AG04450 (cell line): ENCODE results near the gene ENGASE. TPM values are rescaled to one million over a fixed set of nuclear protein-coding genes. Genes with fewer than 3 reads are reported as not detected.

Experiments used
- CTCF ChIA-PET: fragments of 300-600, 350-600 bp; formaldehyde crosslinking; extraction: SDS; loops from one replicate; lab custom pipeline; 2022; ENCODE audit warnings: antibody characterized with exemption, inconsistent platforms; lab: Charles Lee
- POLR2A ChIA-PET: fragments of 350-600 bp; formaldehyde crosslinking; extraction: SDS; loops from one replicate; lab custom pipeline; 2021; ENCODE audit warnings: antibody characterized with exemption, inconsistent platforms; lab: Yijun Ruan, JAX
- DNase-seq: peaks from one replicate; pipeline ENCODE4 v3.0.0-alpha.2; 2011; ENCODE audit warnings: low read depth, low spot score
- H3K27ac ChIP-seq: one replicate; pipeline ENCODE4 v1.5.1; 2012; ENCODE audit warnings: low read depth, low read length, control low read depth
- H3K27me3 ChIP-seq: one replicate; pipeline ENCODE4 v1.6.0; 2012; ENCODE audit warnings: low read length; ENCODE audit not compliant: control insufficient read depth, insufficient read depth
- H3K4me3 ChIP-seq: 2 replicates; pipeline ENCODE4 v1.5.1; 2011; ENCODE audit warnings: mild to moderate bottlenecking, low read depth, low read length, control low read depth
- H3K9me3 ChIP-seq: 2 replicates; pipeline ENCODE4 v1.5.1; 2012; ENCODE audit warnings: low read length; ENCODE audit not compliant: control insufficient read depth, insufficient read depth
- polyA plus RNA-seq: library from polyadenylated mRNA; depleted of rRNA; stranded (reverse); fragments of >200 nt; gene quantifications from 2 replicates; pipeline ENCODE4 v1.2.3, GENCODE V29; 2011
- TF ChIP-seq, protein P1 (sequence below): IDR thresholded peaks from 2 replicates; pipeline ENCODE4 v1.5.1; 2011; ENCODE audit warnings: low read depth, low read length, control low read depth, inconsistent platforms

The ENGASE gene
- polyA plus RNA-seq, 1 experiment, result 5.9 TPM

- no peak overlapping the region for H3K4me3 ChIP-seq
- DNase-seq, result no peak
- CTCF ChIA-PET, result no interaction called here
- peaks cover 8% of the 10 kb centered on the region for H3K27me3 ChIP-seq
- TF ChIP-seq, protein P1, sequence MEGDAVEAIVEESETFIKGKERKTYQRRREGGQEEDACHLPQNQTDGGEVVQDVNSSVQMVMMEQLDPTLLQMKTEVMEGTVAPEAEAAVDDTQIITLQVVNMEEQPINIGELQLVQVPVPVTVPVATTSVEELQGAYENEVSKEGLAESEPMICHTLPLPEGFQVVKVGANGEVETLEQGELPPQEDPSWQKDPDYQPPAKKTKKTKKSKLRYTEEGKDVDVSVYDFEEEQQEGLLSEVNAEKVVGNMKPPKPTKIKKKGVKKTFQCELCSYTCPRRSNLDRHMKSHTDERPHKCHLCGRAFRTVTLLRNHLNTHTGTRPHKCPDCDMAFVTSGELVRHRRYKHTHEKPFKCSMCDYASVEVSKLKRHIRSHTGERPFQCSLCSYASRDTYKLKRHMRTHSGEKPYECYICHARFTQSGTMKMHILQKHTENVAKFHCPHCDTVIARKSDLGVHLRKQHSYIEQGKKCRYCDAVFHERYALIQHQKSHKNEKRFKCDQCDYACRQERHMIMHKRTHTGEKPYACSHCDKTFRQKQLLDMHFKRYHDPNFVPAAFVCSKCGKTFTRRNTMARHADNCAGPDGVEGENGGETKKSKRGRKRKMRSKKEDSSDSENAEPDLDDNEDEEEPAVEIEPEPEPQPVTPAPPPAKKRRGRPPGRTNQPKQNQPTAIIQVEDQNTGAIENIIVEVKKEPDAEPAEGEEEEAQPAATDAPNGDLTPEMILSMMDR, result no peak
- no peak overlapping the region for H3K27ac ChIP-seq
- POLR2A ChIA-PET, result no interaction called here
- no peaks in the 10 kb centered on the region; the same call in 1 of the 2 replicates for H3K9me3 ChIP-seq
Observed at GRCh38 chr17:79131701-79132100, 57.1 kb downstream of the ENGASE start.

- TF ChIP-seq, protein P1, result no peak
- ChIA-PET CTCF (interaction anchor here (0.6 to 0.7 kb wide), 2 partner anchors 13 to 260 kb away, joined by 3 to 5 read pairs; no protein-coding TSS in a partner anchor), POLR2A (no interaction called here)
- DNase-seq, result no peak
- Histone ChIP-seq H3K4me3 (no peak overlapping the region), H3K9me3 (no peaks in the 10 kb centered on the region; the same call in 1 of the 2 replicates), H3K27me3 (peaks cover 3% of the 10 kb centered on the region), H3K27ac (no peak overlapping the region)
Observed at GRCh38 chr17:79132271-79133064, 57.8 kb downstream of the ENGASE start.

DNA sequence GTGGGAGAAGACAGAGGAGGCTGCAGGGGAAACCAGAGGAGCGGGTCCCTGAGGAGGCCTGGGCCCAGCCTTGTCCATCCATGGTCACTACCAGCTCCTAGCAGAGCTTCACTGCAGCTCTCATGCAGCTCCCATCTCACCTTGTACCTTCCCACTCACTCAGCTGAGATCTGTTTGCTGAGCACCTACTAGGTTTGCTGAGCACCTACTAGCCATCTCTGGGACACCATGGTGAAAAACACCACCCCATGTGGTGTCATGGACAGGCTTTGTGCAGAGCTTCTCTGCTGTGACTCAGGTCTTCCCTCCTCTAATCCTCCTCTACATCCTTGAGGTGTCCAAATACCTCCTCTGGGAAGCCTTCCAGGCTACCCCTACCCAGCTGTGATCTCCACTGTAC lies 58.6 kb downstream of the ENGASE start:
- Histone ChIP-seq H3K27ac (no peak overlapping the region), H3K4me3 (no peak overlapping the region), H3K9me3 (peaks cover 4% of the 10 kb centered on the region; the same call in 1 of the 2 replicates), H3K27me3 (peaks cover 7% of the 10 kb centered on the region)
- DNase-seq, result no peak
- POLR2A ChIA-PET, result no interaction called here
- CTCF ChIA-PET, result interaction anchor here (0.6 to 0.7 kb wide), 2 partner anchors 14 to 259 kb away, joined by 3 to 5 read pairs; no protein-coding TSS in a partner anchor
- TF ChIP-seq, protein P1, result no peak

DNA sequence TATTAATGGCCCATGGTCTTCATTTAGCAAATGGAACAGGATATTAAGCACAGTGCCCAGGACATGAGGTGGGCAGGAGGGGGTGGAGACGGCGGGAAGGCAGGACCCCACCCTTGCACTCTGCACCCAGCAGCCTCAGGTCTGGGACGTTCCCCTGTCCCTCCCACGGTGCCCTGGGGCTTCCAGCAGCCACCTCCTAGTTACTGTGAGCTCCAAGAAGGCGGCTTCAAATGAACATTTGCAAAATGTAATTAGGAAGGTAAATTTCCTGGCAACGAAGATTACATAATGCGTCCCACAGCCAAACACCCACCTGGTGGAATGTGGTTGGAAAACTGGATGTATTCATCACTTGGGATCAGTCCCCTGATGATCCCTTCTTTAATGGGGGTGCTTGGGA lies 59.4 kb downstream of the ENGASE start:
- Histone ChIP-seq H3K4me3 (no peak overlapping the region), H3K27ac (no peak overlapping the region), H3K9me3 (peaks cover 4% of the 10 kb centered on the region; the same call in 1 of the 2 replicates), H3K27me3 (peaks cover 9% of the 10 kb centered on the region)
- CTCF ChIA-PET, result no interaction called here
- TF ChIP-seq, protein P1, result no peak
- no peak for DNase-seq
- POLR2A ChIA-PET, result no interaction called here

DNA sequence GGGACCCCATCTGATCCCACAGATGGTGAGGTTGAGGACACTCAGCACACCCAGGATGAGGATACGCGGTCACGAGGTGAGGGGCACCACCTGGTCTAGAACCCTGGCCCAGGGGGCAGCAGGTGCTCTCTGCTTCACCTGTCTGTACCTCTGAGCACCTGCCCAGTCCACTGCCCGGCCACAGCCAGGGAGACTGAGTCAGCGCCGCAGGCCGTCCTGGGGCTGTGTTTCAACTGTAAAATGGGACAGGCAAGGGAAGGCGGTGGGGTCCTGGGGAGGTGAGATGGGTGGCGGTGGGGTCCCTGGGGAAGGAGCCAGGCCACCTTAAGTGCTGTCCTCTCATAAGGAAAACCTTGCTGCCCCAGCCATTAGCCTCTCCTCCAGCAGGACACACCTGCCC lies 60.4 kb downstream of the ENGASE start:
- POLR2A ChIA-PET, result no interaction called here
- CTCF ChIA-PET, result no interaction called here
- H3K27me3 ChIP-seq, result peaks cover 9% of the 10 kb centered on the region
- no peak overlapping the region for H3K4me3 ChIP-seq
- no peak for DNase-seq
- TF ChIP-seq, protein P1, result no peak
- no peak overlapping the region for H3K27ac ChIP-seq
- peaks cover 4% of the 10 kb centered on the region; the same call in 1 of the 2 replicates for H3K9me3 ChIP-seq
